Central memory CD4-positive, alpha-beta T cell (primary cell): ENCODE data around the gene MOB3C.
"Not testable (repeated sequence)": the region's sequence is repeated elsewhere in the genome, so short reads cannot be mapped to it uniquely, and the experiment has no call there.

Experiments
- DNase-seq: peaks from one replicate; pipeline ENCODE4 v3.0.0; 2022
- total RNA-seq, 3 experiments: gene quantifications; one replicate each; lab custom pipeline; 2026; lab: John Stamatoyannopoulos, UW

The MOB3C gene
- total RNA-seq: 16.3 to 37.2 (median 28.0) reads per million in 3 experiments

DNA sequence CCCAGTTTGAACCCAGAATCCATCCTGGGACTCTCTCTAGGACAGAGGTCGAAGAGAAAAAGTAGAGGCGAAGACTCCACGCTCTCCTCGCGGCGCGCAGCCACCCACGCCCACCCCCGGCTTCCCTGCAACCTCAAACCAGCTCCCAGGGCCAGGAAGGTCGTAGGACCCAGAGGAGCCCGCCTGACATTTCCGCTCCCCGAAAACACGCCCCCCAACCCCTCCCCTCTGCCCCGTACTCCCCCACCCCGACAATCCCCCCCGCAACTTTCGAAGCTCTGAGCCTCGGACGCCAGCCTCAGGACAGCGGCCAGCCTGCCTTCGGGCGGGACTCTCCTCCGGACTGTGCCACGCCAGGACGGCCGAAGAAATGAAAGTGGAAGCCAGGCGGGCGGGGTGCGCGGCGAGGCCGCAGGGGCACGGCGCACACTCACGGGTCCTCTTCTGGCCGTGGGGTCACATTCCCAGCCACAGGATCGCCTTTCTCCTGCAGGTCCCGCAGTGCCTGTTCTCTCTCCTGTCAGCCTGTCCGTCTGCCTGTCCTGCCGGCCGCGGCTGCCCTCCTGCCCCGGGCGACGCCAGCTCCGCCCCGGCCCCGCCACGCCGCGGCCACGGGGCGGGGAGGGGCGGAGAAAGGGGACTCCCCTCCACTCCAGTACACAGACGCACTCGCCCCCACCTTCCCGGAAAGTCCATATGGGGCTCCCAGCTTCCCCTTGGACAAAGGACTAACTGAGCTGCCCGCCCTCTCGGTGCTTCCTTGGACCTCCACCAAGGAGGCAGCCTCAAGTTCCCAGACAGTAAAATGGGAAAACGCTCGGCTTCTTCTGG, at the start of gene MOB3C:
MOB3C (minus strand) TSS at position 535 of the 831 bp plus-strand sequence. CDS start 3,490 bp downstream, outside the sequence.
- peak; percentile 56 for DNase-seq

DNA sequence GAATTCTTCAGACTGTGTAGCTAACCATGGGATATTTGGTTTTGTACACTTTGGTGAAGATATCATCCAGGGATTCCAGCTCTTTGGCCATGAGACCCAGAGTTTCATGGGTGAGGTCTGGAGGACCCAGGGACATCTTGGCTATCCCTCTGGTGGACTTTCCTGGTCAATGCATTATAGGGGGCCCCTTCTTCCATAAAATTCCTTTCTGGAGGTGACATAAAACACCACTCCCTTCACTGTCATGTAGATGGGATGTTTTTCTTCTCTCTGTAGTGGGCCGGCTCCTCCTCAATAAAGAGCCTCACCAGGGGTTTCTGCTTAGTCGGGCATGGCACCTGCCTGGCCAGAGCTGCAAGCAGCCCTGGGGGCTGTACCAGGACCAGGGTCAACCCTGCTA, 49.4 kb upstream of the MOB3C start:
- no peak for DNase-seq

DNA sequence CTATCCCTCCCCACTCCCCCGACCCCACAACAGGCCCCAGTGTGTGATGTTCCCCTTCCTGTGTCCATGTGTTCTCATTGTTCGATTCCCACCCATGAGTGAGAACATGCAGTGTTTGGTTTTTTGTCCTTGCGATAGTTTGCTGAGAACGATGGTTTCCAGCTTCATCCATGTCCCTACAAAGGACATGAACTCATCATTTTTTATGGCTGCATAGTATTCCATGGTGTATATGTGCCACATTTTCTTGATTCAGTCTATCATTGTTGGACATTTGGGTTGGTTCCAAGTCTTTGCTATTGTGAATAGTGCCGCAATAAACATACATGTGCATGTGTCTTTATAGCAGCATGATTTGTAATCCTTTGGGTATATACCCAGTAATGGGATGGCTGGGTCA, 46.3 kb upstream of the MOB3C start:
- DNase-seq: not testable (repeated sequence)

DNA sequence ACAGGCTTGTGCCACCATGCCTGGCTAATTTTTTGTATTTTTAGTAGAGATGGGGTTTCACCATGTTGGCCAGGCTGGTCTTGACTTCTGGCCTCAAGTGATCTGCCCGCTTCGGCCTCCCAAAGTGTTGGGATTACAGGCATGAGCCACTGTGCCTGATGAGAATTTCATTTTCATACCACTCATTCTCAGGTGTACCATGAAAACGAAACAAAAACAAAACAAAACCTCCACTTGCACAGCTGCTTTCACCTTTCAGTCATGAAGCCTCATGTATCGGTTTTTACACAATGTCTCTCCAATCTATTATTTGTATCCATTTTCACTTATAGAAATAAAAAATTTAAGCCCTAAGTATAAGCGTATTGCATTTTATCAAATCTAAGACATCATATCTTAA, 43.5 kb upstream of the MOB3C start:
- DNase-seq: not testable (repeated sequence)

DNA sequence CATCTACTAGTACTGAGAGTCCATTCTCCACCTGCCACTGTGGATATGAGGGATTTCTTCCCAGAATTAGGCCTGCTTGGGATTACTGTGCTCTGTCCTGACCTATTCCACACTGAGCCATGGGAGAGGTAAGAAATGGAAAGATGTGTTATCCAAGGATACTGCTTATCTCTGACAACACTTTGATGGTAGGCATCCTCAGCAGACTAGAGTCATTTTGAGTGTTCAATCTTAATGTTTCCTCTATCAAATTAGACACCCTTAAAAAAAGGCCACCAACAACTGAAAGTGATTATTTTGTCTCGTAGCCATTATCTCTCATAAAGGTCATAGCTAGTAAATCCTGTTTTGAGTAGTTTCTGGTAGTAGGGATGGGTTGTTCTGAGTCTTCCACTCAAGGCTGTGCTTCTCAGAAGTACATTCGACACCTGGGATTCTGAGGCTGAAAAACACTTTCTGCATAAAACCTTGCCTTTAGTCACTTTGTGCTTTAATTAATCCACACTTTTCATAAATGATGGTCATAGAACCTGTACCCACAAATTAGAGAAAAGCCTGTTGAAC, 42.8 kb upstream of the MOB3C start:
- DNase-seq: no peak

DNA sequence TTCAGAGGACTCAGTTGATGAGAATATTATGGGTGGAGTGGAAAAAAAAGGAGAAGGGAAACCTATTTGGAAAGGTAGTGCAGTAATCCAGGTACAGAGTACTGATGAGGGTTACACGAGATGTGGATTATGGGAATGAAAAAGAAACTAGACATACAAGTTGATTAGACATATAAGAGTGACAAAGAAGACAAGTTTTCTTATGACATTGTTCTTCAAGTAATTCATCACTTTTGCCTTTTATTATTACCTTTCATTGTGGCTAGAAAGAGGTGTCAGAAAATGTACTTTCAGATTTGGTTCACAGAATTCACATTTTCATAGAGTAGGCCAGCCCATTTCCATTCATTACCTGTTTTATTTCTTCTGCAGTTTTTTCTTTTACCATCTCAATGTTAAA, 41.2 kb upstream of the MOB3C start:
- DNase-seq: no peak

DNA sequence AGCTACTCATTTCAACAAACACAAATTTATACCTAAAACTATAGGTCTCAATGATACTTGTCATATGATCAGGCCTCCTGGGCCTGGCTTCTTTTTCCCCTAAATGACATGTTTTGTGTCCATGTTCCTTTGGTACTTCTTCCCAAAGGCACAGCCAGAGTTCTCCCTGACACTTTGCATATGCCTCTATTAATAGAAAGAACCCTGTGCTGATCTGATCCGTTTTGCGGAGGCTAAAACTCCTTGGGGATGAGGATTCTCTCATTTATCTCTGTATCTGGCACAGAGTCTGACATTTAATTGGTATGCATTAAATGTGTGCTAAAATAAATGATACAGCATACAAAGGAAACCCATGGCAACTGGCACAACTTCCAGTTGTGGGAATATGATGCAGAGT, 40.0 kb upstream of the MOB3C start:
- DNase-seq: no peak

DNA sequence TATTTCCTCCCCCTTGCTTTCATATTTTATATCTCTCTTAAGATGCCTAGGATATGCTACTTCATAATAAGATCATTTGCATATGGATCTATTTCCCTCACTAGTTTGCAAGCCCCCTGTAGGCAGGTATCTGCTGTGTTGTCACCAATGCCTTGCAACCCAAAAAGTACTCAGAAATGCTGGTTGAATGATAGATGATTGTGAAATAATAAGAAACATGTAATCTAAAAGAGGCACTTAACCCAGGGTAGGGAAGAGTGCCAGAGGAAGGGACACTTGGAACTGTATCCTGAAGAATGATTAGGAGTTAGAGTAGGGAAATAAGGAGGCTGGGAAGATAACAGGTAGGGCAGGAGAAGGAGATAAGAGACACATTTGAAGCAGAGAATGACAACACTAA, 39.2 kb upstream of the MOB3C start:
- DNase-seq: no peak

DNA sequence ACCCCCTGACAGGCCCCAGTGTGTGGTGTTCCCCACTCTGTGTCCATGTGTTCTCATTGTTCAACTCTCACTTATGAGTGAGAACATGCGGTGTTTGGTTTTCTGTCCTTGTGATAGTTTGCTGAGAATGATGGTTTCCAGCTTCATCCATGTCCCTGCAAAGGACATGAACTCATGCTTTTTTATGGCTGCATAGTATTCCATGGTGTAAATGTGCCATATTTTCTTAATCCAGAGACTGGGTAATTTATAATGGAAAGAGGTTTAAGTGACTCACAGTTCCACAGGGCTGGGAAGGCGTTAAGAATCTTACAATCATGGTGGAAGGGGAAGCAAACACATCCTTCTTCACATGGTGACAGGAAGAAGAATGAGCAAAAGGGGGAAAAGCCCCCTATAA, 38.1 kb upstream of the MOB3C start:
- not testable (repeated sequence) for DNase-seq

DNA sequence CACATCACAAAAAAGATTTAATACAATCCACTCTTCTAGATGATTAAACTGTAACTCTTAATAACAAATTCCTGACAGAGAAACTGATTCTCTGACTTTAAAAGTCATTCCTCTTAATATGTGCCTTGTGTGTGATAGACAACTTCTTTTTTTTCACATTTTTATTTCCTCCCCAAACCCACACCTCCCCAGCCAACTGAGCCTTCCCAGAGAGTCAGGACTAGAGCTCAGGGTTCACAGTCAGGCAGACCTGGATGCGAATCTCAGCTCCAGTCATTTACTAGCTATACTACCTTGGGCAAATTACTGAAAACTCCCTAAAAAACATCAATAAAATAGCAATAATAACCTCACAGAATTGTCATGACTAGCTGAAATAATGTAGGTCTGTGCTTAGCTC, 37.4 kb upstream of the MOB3C start:
- DNase-seq: no peak

DNA sequence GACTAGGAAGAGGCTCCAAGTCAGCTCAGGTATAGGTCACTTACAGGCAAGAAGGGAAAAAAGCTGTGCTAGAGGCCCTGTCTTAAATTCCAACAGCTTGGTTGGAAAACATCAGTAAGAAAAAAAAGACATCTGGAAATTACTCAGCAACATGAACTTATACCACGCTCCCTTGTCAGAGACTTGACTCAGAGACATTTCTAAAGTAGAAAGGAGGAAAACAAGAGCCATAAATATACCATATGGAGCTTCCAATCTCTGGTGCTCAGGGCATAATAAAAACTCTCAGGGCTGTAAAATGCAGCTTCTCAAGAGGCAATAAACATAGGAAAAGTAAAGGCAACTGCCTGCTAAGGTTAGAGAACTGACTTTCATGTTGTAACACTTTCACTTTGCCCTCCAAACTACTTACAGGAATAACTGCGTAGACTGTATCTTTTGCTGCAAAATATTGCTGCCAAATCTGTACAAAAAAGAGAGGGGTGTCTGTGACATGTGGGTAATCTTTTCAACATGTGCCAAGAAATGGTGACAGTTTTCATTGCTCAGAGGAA, 36.9 kb upstream of the MOB3C start:
- no peak for DNase-seq

DNA sequence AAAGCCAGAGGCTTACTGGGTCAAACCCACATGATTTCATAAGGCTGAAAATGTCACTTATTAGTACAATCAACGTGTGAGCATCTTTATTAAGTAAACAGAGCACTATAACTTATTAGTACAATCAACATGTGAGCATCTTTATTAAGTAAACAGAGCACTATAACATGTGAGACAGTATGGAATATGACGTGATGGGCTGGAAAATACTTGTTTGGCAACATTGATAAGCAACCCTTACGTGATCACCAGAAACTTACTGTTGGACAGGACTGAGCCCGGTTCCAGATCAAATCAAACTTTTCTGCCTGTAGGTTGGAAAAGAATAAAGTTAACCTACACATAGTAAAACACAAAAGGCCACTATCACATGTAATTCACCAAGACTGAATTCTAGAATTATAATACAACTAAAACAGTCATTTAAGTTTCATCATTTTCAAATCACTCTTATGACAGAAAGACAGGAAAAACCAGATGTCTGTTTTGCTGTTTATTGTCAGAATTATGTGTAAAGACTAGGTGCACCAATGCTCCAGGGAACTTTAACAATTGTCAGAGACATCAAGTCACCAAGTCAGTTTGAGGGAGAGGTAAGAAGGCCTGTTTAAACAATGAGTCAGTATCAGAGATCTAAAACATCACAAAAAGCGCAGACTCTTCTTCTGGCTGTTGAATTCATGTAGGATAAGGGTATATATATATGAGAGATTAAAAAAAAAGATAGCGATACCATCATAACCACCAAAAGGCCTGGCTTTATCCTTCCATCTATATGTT, 35.9 kb upstream of the MOB3C start:
- DNase-seq: no peak

DNA sequence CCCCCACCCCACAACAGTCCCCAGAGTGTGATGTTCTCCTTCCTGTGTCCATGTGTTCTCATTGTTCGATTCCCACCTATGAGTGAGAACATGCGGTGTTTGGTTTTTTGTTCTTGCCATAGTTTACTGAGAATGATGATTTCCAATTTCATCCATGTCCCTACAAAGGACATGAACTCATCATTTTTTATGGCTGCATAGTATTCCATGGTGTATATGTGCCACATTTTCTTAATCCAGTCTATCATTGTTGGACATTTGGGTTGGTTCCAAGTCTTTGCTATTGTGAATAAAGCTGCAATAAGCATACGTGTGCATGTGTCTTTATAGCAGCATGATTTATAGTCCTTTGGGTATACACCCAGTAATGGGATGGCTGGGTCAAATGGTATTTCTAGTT, 34.5 kb upstream of the MOB3C start:
- not testable (repeated sequence) for DNase-seq

DNA sequence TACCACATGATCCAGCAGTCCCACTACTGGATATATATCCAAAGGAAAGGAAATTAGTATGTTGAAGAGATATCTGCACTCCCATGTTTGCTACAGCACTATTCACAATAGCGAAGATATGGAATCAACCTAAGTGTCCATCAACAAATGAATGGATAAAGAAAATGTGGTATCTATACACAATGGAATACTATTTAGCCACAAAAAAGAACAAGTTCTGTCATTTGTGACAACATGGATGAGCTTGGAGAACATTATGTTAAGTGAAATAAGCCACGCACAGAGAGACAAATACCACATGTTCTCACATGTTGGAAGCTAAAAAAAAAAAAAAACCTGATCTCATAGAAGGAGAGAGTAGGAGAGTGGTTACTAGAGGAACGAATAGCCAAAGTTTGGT, 33.9 kb upstream of the MOB3C start:
- DNase-seq: no peak

DNA sequence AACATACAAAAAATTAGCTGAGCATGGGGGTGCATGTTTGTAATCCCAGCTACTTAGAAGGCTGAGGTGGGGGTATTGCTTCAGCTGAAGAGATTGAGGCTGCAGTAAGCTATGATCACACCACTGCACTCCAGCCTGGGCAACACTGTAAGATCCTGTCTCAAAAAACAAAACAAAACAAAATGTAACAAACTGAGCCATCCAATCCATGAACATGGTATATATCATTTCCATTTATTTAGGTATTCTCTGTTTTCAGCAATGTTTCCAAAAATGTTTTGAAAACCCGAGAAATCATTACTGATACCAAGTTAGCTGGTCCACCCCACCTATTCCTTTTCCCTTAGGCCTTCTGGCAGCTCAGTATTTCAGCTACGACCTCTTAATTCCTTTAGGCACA, 33.2 kb upstream of the MOB3C start:
- DNase-seq: no peak

DNA sequence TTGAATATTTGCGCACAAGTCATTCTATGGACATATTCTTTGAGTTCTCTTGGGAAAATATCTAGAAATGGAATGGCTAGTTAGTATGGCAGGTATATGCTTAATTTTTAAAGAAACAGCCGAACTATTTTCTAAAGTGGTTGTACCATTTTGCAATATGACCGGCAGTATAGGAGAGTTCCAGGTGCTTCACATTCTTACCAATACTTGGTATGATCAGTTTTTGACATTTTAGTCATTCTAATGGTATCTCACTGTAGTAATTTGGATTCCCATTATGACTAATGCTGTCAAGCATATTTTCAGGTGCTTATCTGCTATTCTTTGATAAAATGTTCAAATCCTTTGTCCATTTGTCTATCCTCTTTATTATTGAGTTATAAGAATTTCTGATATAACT, 31.0 kb upstream of the MOB3C start:
- DNase-seq: no peak

DNA sequence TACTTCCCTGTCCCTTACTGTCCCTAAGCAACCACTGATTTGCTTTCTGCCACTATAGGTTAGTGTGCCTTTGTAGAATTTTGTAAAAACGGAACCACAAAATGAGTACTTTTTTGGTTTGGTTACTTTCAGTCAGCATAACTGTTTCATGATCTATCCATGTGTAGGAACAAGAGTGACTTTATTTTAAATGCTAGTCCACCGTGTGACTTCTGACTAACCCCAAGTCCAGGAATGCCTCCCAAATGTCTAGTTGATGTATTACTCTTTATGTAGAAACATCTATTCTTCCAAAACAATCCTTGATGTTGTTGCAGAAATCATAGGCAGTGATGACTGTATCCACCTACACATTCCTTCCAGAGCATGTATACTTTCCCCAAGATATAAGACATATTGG, 30.2 kb upstream of the MOB3C start:
- no peak for DNase-seq

DNA sequence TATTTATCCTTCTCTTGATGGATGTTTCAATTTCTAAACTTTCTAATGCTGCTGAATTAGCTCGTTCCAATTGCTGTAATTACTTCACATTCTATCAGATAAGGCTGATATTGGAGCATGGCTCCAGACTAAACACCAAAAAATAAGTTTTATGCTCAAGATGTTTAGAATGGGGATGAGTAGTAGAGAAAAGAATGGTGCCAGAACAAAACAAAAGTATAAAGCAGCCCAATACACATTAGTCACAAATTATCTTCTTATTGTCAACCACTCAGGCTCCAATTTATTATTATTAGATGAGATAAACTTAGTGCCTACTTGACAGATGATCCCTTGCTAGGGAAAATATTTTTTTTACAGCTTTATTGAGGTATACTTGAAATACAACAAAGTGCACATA, 29.7 kb upstream of the MOB3C start:
- no peak for DNase-seq

DNA sequence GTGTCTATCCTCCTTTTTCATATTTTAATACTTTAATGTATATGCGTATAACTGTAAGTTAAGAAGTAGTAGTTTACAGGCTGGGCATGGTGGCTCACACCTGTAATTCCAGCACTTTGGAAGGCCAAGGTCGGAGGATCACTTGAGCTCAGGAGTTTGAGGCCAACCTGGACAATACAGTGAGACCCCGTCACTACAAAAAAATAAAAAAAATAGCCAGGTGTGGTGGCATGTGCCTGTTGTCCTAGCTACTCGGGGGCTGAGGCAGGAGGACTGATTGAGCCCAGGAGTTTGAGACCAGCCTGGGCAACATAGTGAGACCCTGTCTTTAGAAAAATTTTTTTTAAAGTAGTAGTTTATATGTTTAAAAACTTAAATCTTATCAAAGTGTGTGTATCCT, 29.2 kb upstream of the MOB3C start:
- DNase-seq: no peak

DNA sequence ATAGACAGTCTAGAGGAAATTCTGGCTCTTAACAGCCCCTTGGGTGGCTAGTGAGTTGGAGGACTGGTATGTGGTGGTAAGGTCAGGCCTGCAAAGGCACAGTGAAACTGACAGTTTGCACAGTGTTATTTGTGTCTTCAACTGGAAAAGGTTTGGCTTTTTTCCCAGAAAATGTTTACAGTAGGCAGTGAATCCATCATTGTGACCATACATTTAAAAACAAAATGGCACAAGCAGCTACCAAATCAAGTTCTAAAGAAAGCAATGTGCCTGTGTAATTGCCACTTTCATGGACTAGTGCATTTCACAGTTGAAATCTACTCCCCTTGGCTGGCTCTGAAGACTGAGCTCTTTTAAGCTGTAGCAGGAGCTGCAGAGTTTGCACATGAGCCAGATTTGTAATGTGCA, 26.8 kb upstream of the MOB3C start:
- DNase-seq: no peak

DNA sequence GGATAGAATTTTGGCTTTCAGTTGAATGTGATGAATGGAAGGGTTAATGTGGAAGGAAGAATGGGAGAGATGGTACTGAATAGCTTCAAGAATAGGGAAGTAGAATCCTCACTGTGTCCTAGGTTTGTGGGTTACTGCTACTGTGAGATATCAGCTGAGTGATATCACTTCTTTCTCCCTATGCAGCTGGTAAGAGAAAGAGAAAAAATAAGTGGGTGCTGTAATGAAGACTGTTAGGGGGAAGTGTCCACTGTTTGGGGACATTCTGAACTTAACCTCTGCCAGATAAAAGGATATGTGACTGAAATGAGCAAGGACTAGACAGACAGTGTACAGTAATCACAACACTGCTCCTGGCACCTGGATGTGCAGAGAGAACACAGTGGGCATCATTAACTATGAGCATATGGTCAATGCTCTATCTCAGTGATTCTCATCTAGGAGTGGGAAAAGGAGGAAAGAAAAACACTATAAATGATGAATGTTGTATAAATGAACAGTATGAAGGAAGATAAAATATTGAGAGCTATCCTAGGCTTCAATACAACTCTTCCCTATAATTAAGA, 25.6 kb upstream of the MOB3C start:
- DNase-seq: no peak

DNA sequence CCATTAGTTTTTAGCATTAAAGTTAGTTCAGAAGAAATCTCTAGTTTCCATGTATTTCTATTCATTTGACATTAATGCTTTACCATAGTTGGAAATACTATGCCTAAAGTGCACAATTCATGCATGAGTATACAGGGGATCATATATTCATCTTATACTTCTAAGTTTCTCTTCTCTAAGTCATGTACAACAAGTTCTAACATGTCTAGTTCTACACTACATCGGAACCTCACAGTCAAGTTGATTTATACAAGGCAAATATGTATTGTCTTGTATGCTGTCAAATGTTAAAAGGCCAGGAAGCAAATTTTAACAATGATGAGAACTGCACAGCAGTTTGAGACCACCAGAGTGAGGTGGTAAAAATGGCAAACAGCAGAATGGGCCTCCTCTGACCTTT, 22.9 kb upstream of the MOB3C start:
- DNase-seq: no peak

DNA sequence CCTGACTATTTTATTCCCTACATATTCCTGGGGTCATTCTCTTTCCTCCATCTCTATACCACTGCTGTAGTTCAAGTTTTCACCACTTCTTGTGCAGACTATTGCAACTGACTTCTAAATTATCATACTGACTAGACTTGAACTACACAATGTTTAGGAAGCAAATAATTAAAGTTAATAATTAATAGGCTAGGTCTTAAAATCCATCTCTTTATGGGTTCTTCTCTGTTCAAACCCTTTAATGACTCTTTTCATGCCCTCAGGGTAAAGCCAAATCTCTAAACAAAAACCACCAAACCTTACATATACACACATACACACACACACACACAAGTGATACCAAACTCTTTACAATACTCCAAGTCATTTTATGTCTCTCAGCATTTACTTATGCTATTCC, 22.3 kb upstream of the MOB3C start:
- no peak for DNase-seq
